HG03039 (cell line): Measurements from ENCODE around the gene C12orf56.
"Not testable (repeated sequence)": the region's sequence is repeated elsewhere in the genome, so short reads cannot be mapped to it uniquely, and the experiment has no call there.

Source experiments
- ATAC-seq: cut with Tn5 transposase; IDR thresholded peaks from one replicate; pipeline ENCODE4 v1.9.1; 2021; ENCODE audit warnings: mild to moderate bottlenecking, moderate library complexity; ENCODE audit not compliant: unreplicated experiment

The C12orf56 gene

DNA sequence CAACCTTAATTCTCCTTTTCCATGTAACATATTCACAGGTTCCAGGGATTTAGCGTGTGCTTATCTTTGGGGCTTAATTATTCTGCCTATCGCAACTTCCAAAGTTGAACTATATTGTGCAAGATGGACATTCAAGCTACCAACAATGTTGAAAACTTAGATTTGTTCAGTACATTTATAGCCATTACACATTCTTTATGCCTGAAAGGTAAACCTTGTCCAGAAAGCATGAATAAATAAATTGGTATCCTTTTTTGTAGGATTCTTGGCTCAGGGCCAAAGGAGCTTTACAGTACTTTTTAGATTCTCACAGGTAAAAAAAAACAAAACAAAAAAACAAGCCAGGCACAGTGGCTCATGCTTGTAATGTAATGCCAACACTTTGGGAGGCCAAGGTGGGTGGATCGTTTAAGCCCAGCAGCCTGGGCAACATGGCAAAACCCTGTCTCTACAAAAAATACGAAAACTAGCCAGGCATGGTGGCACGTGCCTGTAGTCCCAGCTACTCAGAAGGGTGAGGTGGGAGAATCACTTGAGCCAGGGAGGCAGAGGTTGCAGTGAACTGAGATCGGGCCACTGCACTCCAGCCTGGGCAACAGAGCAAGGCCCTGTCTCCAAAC is 3.3 kb downstream of the C12orf56 start:
- ATAC-seq = no peak

DNA sequence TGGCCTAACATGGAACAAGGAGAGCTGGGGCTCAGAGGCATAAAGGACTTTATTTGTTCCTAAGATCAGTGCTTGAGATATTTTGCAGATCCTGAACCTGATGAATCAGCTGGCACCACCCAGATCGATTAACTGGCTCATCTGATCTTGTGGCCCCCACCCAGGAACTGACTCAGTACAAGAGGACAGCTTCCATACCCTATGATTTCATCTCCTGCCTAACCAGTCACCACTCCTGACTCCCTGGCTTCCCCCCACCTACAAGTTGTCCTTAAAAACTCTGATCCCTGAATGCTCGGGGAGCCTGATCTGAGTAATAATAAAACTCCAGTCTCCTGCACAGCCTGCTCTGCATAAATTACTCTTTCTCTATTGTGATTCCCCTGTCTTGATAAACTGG is 5.1 kb downstream of the C12orf56 start:
- no peak for ATAC-seq

DNA sequence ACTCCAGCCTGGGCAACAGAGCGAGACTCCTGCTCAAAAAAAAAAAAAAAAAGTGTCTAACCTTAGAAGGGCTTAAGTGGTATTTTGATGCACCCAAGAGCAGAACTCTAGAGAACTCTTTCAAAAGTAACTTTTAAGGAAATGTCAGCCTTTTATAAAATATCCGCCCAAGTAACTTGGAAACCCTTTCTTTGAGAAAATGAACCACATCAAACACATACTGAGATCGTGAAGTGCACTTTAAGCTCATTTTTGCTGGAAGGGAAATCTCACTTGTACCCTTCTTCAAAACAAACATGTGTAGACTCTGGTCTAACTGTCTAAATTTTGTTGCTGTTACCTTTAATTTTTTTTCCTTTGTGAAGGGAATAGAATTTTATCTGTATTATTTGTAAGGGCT is 5.5 kb downstream of the C12orf56 start:
- ATAC-seq = no peak

DNA sequence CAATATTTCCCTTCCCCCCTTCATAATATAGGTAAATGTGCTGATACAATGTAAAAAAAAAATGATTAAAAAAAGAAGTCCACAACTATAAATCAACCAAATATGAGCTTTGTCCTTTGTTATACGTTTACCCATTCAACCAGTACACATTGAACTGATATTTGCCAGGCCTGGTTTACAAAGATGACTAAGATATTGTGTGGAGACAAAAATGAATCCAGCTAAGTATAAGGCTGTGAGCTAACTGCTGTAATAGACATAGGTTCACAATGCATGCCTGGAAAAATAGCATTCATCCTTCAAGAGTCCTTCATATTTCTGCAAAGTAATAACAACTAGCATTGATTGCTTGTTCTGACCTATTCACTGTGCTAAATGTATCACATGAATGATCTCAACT is 6.9 kb downstream of the C12orf56 start:
- ATAC-seq = no peak

DNA sequence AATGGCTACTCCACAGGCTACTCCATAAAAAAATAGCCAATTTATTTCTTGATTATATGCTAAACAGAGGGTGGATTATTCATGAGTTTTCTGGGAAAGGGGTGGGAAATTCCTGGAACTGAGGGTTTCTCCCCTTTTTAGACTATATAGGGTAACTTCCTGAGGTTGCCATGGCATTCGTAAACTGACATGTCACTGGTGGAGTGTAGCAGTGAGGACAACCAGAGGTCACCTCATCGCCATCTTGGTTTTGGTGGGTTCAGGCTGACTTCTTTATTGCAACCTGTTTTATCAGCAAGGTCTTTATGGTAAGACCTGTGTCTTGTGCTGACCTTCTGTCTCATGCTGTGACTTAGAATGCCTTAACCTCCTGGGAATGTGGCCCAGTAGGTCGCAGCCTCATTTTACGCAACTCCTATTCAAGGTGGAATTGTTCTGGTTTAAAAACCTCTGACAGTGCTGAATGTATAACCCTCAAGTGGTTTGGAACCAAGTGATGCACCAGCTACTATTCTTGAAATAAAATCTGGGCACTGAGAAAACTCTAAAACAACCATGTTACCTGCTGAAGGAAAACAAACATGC is 27.7 kb downstream of the C12orf56 start:
- ATAC-seq = no peak

DNA sequence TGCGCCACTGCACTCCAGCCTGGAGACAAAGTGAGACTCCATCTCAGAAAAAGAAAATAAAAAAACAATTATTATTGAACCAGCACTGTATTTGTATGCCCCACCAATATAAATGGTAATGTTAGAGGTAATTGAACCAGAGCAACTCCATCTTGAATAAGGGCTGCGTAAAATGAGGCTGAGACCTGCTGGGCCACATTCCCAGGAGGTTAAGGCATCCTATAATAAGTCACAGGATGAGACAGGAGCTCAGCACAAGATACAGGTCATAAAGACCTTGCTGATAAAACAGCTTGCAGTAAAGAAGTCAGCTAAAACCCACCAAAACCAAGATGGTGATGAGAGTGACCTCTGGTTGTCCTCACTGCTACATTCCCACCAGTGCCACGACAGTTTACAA is 29.4 kb downstream of the C12orf56 start:
- not testable (repeated sequence) for ATAC-seq

DNA sequence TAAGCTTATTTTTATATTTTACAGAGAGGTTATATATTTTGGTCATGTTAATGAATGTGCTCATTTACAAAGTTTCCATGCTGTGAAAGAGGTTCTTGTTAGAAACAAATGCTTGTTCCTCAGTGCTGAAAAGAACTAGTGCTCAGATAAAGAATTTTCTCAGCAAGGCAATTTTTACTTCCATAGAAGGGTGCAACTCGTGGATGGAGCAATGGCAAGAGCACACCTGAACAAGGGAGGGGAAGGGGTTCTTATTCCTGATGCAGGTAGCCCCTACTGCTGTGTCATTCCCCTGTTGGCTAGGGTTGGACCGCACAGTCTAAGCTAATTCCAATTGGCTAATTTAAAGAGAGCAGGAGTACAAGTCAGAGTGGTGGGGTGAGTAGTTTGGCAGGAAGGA is 34.3 kb downstream of the C12orf56 start:
- ATAC-seq = not testable (repeated sequence)

DNA sequence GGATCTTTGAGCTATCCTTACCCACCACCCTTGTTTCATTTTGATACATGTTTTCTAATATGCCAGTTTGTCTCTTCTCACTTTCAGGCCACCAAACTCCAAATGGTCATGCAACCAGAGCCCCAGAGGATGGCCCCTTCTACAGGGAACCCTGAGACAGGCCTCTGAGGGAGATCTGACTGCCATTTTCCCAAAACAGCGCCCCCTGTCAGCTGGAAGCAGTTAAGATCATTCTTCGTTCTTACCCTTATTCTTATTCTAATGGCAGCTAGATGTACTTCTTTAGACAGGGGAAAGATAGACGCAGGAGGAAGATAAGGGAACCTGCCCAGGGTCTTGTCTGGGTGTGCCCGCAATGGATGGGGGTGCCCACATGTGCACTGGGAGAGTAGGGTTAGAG is 38.4 kb downstream of the C12orf56 start:
- ATAC-seq = no peak

DNA sequence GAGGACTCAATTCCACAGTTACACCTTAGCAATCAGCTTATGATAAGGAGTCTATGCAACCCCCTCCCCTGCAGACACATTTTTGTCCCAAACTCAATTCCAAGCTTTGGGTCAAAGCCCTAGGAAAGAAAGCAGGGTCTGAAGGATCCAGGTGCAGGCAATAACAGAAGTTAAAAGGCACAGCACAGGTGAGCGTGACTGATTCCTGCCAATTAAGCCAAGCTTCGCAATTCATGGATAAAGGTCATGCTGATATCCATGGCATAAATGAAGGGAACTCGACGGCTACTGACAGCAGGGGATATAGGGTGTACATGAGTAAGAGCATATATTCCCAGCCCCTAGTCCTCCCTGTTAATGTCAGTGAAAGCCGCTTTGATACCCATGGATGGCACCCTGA is 39.3 kb downstream of the C12orf56 start:
- no peak for ATAC-seq

DNA sequence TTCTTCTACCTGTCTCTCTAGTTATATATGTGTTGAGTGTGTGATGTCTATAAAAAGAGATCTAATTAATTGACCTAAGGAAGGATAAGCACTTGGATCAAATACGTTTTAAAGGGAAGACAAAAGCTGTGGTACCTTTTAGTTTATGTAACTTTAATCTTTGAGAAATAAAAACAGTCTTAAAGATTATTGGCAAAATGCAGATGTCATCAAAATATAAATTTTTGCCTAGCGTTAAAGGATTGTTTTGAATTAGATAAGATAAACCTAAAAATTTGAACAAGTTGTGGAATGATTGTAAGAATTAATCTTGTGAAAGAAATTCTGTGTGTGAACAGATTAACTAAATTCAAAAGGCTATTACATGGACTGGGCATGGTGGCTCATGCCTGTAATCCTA is 42.9 kb downstream of the C12orf56 start:
- ATAC-seq = no peak

DNA sequence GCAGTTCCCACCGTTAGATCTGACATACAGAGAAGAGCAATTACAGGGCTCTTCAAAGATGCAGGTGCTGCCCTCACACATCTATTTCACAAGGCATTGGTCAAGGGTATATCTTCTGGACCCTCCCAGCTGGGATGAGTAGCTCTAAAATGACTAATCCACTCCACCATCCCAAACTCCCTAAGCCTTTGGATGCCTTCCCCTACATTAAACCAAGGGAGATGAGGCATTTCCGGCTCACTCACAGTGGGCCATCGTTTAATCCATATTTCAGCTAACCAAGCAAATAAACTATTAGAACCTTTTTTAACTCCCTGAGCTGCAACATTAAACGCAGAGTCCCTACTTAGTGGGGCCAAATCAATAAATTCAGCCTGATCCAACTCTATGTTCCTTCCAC is 45.9 kb downstream of the C12orf56 start:
- ATAC-seq = not testable (repeated sequence)

DNA sequence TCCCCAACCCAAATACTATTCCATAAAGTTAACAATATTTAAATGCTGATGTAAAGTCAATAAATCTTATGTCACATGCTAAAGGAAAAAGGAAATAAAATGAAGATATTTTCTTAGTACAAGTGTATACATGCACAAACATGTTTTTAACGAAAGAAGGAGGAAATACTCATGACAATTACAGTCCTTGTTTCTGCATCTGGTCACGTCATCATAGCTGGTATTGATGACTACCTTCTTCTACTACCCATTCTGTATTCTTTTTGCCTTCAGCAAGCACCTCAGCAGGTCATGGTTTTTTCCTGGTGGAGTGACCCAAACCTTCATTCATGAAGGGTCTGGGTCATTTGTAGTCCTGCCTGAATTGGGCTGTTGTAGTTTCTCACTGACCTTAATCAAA is 50.0 kb downstream of the C12orf56 start:
- not testable (repeated sequence) for ATAC-seq

DNA sequence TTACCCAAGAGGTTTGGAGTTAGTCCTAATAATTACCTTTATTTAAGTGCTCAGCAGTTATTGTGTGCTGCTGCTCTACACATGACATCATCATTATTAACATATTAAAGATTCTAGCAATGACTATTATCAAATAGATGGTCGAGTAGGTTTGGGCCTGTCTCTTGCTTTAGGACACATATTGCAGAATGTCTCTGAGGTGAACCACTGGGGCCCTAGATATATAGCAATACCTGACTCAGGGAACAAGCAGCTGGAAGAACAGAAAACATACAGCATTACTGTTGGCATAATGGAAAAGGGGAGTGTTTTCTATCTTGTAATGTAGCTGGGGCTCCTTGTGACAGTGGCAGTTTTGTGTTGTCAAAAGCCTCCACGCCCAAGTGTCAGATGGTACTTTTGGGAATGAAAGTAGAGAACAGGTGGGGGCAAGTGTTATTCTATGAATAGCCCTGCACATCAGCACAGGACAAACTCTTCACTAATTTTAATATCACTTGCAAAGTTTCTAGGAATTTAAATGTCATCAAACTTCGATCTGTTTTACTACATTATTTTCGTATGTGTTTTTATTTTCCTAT is 54.6 kb downstream of the C12orf56 start:
- ATAC-seq = no peak

DNA sequence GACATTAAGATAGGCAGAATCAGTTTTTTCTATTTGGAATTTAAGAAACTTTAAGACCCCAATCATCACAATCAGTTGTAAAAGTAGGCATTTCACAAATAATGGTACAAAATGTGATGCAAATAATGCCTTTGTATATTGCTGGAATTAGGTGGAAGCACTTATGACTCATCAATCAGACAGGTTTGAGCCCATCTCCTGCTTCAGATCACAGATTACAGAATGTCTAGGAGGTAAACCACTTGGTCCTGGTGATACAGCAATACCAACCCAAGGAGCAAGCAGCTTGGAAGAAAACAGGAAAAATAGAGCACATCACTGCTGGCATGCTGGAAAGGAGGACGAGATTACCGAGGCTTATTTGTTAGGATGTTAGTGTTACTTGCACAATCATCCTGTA is 57.6 kb downstream of the C12orf56 start:
- no peak for ATAC-seq

DNA sequence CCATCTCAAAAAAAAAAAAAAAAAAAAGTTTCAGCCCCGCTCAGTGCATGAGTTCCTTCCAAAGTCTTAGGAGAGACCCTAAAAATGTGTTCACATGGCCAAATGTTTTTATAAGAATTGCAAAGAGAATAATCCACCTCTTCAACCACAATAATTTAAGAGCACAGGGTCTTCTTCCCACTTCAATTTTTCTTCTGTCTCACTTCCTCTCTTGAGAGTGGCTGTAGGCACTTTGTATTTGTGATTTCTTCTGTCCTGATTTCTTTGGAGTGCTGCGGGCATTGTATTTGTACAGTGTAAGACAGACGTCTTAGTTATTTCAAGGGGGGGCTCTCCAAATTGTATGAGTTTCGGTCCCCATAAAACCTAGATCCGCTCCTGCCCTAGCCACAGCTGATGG is 58.3 kb downstream of the C12orf56 start:
- ATAC-seq = no peak

DNA sequence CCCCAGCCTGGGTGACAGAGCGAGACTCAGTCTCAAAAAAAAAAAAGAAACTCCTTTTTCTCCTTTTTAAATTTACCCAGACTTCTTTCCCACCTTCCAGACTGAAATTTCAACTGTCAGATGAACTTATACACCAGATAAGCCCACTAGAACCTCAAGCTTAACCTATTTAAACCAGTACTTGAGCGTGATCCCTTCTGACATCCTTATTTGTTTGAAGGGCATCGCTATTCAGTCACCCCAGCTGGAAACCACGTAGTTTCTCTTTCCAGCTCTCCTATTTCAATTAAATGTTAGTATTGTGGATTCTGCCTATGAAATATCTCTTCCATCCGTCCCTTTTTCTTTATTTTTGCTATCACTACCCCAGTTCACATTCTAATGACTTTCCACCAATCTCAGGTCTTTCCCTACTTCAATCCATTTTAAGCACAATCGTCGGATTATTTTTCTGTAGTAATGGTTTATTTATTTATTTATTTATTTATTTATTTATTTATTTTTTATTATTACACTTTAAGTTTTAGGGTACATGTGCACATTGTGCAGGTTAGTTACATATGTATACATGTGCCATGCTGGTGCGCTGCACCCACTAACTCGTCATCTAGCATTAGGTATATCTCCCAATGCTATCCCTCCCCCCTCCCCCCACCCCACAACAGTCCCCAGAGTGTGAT is 61.4 kb downstream of the C12orf56 start:
- not testable (repeated sequence) for ATAC-seq

DNA sequence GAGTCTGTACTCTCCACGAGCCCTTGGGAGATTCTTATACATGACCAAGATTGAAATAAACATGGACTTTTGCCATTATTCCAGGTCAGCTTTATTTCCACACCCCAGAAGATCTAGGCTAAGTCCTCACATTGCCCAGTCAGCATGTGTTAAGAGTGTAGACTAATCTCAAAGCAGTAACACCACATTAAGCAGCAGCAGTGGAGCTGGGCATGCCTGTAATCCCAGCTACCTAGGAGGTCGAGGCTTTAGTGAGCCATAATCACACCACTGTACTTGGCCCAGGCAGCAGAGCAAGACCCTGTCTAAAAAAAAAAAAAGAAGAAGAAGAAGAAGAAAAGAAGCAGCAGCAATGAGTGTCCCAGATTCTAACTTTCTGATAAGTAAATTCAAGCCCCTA is 65.5 kb downstream of the C12orf56 start:
- no peak for ATAC-seq

DNA sequence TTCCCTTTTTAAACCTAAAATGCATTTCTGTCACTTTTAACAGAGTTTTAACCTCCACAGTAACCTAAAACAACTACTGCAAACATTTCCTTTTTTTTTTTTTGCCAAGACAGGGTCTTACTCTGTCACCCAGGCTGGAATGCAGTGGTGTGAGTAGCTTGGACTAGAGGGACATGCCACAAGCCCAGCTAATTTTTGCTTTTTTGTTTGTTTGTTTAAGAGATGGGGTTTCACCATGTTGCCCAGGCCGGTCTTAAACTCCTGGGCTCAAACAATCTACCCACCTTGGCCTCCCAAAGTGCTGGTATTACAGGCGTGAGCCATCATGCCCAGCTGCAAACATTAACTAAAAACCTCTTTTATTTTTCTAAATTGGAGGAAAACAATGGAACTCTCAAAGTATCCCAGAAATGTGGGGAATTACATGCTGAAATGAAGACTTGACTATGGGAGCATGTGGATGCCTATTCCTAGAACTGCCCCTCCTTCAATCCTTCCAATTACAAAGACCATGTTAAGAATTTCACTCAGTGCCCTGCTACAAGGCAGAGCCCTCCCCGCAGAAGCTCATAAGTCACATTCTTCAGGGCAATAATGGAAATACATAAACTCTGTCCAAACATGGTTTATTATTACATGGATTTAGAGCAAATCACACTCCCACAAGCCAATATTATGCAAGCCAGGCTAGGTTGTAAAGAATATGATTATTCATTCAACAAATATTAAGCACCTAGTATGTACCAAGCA is 66.9 kb downstream of the C12orf56 start:
- ATAC-seq = no peak

DNA sequence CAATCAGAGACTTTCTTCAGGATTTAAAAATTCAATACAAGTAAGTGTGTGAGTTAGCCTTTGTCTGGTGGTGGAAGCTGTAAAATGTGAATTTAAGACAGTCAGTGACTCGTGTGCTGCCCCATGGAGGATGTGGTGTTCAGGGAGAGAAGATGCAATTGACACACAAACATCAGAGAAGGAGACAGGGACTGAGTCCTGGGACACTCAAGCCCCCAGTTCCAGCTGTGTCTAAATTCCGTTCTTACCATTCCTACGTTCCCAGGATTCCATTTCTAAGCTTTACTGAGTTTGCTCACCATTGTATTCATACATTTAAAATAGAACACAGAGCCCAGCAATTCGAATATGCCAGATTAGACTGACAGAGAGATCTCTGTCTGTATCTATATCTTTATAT is 67.6 kb downstream of the C12orf56 start:
- ATAC-seq = no peak

DNA sequence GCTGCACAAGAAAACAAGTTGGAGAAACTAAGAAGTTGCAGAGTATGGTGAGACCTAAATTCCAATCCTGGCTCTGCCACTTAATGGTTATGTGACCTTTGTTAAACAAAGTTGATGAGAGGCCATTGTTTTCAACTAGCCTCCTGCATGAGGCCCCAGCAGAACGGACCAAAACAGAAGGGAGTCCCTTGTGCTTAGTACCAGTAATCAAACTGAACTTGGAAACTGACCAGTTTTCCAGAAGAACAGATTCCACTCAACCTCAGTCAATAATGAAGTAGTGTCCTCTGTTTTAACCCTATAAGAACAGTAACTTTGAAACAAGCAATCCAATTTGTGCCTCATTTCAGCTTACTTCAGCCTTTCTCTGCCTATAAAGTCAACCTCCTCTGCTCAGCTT is 69.9 kb downstream of the C12orf56 start:
- no peak for ATAC-seq

DNA sequence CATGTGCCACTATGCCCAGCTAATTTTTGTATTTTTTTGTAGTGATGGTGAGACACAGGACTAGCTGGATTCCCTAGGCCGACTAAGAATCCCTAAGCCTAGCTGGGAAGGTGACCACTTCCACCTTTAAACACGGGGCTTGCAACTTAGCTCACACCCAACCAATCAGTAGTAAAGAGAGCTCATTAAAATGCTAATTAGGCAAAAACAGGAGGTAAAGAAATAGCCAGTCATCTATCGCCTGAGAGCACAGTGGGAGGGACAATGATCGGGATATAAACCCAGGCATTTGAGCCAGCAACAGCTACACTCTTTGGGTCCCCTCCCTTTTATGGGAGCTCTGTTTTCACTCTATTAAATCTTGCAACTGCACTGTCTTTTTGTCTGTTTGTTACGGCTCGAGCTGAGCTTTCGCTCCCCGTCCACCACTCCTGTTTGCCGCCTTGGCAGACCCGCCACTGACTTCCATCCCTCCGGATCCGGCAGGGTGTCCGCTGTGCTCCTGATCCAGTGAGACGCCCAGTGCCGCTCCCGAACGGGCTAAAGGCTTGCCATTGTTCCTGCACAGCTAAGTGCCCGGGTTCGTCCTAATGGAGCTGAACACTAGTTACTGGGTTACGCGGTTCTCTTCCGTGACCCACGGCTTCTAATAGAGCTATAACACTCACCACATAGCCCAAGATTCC is 70.9 kb downstream of the C12orf56 start:
- not testable (repeated sequence) for ATAC-seq
